Measurements from ENCODE around the gene TPD52L1.

The TPD52L1 gene

GRCh38 chr6:125195526-125195925 is 42.0 kb downstream of the TPD52L1 start:
- Histone ChIP-seq H3K9me3 (ENCODE audit: control insufficient read depth, insufficient read depth, low read depth, low read length) (no peaks in the 10 kb centered on the region), H3K36me3 (ENCODE audit: control insufficient read depth, insufficient read depth, low read length) (no peaks in the 10 kb centered on the region), H3K4me1 (ENCODE audit: control insufficient read depth, insufficient read depth, low read length) (peaks cover 18% of the 10 kb centered on the region), H3K4me3 (ENCODE audit: low read depth, low read length) (no peak overlapping the region), H3K27ac (ENCODE audit: low read depth, low read length) (no peak overlapping the region), H3K9ac (ENCODE audit: low read length) (no peak overlapping the region), H3K27me3 (ENCODE audit: control insufficient read depth, insufficient read depth, low read length) (no peaks in the 10 kb centered on the region)

DNA sequence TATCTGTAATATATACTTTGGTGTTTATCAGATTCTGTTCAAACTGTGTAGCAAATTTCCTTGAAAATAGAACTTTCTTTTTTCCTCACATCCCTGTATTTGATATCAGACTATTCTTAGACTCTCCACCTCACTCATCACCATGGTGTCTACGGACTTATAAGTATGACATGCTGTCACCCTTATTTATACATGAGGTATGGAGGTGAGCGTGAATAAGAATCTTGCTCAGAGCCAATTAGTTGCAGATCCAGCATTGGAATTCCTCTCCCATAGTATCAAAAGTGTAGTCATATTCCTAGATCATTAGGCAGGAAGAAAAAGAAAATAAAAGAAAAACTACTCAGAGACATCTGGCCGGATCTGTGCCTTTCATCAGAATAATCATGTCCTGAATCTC is 43.0 kb downstream of the TPD52L1 start:
- Histone ChIP-seq H3K9me3 (ENCODE audit: control insufficient read depth, insufficient read depth, low read depth, low read length) (no peaks in the 10 kb centered on the region), H3K4me1 (ENCODE audit: control insufficient read depth, insufficient read depth, low read length) (peaks cover 13% of the 10 kb centered on the region), H3K9ac (ENCODE audit: low read length) (no peak overlapping the region), H3K36me3 (ENCODE audit: control insufficient read depth, insufficient read depth, low read length) (no peaks in the 10 kb centered on the region), H3K4me3 (ENCODE audit: low read depth, low read length) (no peak overlapping the region), H3K27me3 (ENCODE audit: control insufficient read depth, insufficient read depth, low read length) (no peaks in the 10 kb centered on the region), H3K27ac (ENCODE audit: low read depth, low read length) (no peak overlapping the region)

DNA sequence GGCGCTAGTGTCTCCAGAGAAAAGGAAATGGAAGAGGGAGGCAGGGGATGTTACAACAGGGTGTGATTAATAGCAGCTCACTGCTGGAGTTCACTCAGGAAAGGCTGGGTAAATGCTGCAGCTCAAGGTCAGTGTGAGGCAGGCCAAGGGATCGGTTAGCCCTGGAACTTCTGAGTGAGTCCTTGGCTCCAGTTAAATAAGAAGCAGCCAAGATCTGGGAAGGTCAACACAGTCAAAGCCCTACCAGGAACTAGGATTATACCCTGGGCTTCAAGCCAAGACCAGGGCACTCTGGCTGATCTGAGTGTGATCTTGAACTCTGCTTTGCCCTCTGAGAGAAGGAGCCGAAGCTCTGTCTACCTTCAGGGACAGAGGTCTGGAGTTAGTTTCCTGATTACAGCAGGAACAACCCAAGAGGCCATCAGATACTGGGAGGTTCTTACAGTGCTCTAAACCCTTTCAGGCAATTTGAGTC is 44.3 kb downstream of the TPD52L1 start:
- Histone ChIP-seq H3K36me3 (ENCODE audit: control insufficient read depth, insufficient read depth, low read length) (no peaks in the 10 kb centered on the region), H3K27me3 (ENCODE audit: control insufficient read depth, insufficient read depth, low read length) (no peaks in the 10 kb centered on the region), H3K9me3 (ENCODE audit: control insufficient read depth, insufficient read depth, low read depth, low read length) (no peaks in the 10 kb centered on the region), H3K9ac (ENCODE audit: low read length) (no peak overlapping the region), H3K4me1 (ENCODE audit: control insufficient read depth, insufficient read depth, low read length) (peaks cover 11% of the 10 kb centered on the region; the same call in 1 of the 2 replicates), H3K27ac (ENCODE audit: low read depth, low read length) (no peak overlapping the region), H3K4me3 (ENCODE audit: low read depth, low read length) (no peak overlapping the region)

GRCh38 chr6:125198398-125198937 is 44.9 kb downstream of the TPD52L1 start:
- no peak overlapping the region for H3K27ac ChIP-seq (ENCODE audit: low read depth, low read length)
- no peaks in the 10 kb centered on the region for H3K36me3 ChIP-seq (ENCODE audit: control insufficient read depth, insufficient read depth, low read length)
- peaks cover 15% of the 10 kb centered on the region for H3K4me1 ChIP-seq (ENCODE audit: control insufficient read depth, insufficient read depth, low read length)
- H3K9ac ChIP-seq (ENCODE audit: low read length) = no peak overlapping the region
- no peaks in the 10 kb centered on the region for H3K9me3 ChIP-seq (ENCODE audit: control insufficient read depth, insufficient read depth, low read depth, low read length)
- no peaks in the 10 kb centered on the region for H3K27me3 ChIP-seq (ENCODE audit: control insufficient read depth, insufficient read depth, low read length)
- H3K4me3 ChIP-seq (ENCODE audit: low read depth, low read length) = no peak overlapping the region

DNA sequence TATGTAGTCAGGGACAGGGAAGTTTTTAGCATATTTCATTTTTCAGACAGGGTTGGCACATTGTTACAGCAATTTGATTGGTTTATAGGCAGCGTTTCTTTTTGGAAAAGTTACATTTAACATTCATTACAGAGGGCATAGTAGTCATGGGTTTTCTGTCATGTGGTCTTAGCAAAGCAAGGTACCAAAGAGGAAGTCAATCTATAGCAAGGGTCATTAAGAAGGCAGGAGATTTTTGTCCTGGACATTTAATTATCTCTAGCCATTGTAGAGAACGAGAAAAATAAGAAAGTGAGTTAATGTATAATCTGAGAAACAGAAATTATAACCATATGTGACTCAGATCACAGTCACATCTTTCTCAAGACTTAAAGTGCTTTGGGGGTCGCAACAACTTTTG is 47.4 kb downstream of the TPD52L1 start:
- Histone ChIP-seq H3K9ac (ENCODE audit: low read length) (no peak overlapping the region), H3K4me1 (ENCODE audit: control insufficient read depth, insufficient read depth, low read length) (peaks cover 22% of the 10 kb centered on the region), H3K36me3 (ENCODE audit: control insufficient read depth, insufficient read depth, low read length) (no peaks in the 10 kb centered on the region), H3K27me3 (ENCODE audit: control insufficient read depth, insufficient read depth, low read length) (no peaks in the 10 kb centered on the region), H3K9me3 (ENCODE audit: control insufficient read depth, insufficient read depth, low read depth, low read length) (no peaks in the 10 kb centered on the region), H3K27ac (ENCODE audit: low read depth, low read length) (no peak overlapping the region), H3K4me3 (ENCODE audit: low read depth, low read length) (no peak overlapping the region)

DNA sequence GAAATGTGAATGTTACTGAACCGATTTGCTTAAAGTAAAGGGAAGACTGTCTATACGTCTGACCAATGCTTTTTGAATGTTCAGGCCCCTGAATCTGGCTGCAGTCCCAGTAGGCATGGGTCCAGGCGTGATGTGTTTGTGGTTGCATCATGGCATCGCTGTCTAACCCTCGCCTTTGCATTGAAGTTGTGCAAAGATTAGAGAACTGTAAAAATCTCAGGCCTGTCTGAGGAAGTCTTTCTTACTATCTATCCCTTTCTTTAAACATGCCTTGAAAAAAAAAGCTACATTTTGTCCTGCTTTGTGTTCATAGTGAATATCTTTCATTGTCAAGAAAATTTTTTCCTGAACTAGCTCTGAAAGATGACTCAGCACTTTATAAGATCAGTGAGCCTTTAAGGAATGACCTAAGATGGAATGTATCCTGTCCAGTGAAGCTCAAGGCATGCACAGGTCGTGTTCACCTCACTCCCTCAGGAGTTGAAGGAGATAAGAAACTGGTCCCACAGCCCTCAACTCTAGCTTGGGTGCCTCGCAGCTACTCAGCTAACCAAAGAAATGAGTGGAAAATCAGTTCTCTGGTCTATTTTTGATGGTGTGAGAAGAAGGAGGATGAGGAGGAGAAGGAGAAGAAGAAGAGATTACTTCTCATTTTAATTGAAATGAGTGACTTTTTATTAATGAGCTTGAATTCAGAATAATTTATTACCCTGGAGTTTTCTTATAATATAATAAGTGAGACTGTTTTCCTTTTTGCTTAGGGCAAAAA is 48.6 kb downstream of the TPD52L1 start:
- H3K36me3 ChIP-seq (ENCODE audit: control insufficient read depth, insufficient read depth, low read length) = no peaks in the 10 kb centered on the region
- H3K9me3 ChIP-seq (ENCODE audit: control insufficient read depth, insufficient read depth, low read depth, low read length) = no peaks in the 10 kb centered on the region
- peaks cover 22% of the 10 kb centered on the region for H3K4me1 ChIP-seq (ENCODE audit: control insufficient read depth, insufficient read depth, low read length)
- no peaks in the 10 kb centered on the region for H3K27me3 ChIP-seq (ENCODE audit: control insufficient read depth, insufficient read depth, low read length)
- no peak overlapping the region for H3K27ac ChIP-seq (ENCODE audit: low read depth, low read length)
- no peak overlapping the region for H3K4me3 ChIP-seq (ENCODE audit: low read depth, low read length)
- no peak overlapping the region for H3K9ac ChIP-seq (ENCODE audit: low read length)

GRCh38 chr6:125203395-125203794 is 49.8 kb downstream of the TPD52L1 start:
- Histone ChIP-seq H3K27me3 (ENCODE audit: control insufficient read depth, insufficient read depth, low read length) (no peaks in the 10 kb centered on the region), H3K9ac (ENCODE audit: low read length) (no peak overlapping the region), H3K4me1 (ENCODE audit: control insufficient read depth, insufficient read depth, low read length) (peaks cover 15% of the 10 kb centered on the region), H3K9me3 (ENCODE audit: control insufficient read depth, insufficient read depth, low read depth, low read length) (no peaks in the 10 kb centered on the region), H3K4me3 (ENCODE audit: low read depth, low read length) (no peak overlapping the region), H3K27ac (ENCODE audit: low read depth, low read length) (no peak overlapping the region), H3K36me3 (ENCODE audit: control insufficient read depth, insufficient read depth, low read length) (no peaks in the 10 kb centered on the region)

GRCh38 chr6:125205931-125206330 is 52.4 kb downstream of the TPD52L1 start:
- H3K27me3 ChIP-seq (ENCODE audit: control insufficient read depth, insufficient read depth, low read length) = no peaks in the 10 kb centered on the region

GRCh38 chr6:125206389-125206788 is 52.8 kb downstream of the TPD52L1 start:
- H3K27me3 ChIP-seq (ENCODE audit: control insufficient read depth, insufficient read depth, low read length) = no peaks in the 10 kb centered on the region
- H3K9me3 ChIP-seq (ENCODE audit: control insufficient read depth, insufficient read depth, low read depth, low read length) = no peaks in the 10 kb centered on the region
- no peak overlapping the region for H3K27ac ChIP-seq (ENCODE audit: low read depth, low read length)
- peaks cover 15% of the 10 kb centered on the region for H3K4me1 ChIP-seq (ENCODE audit: control insufficient read depth, insufficient read depth, low read length)
- no peaks in the 10 kb centered on the region for H3K36me3 ChIP-seq (ENCODE audit: control insufficient read depth, insufficient read depth, low read length)
- H3K4me3 ChIP-seq (ENCODE audit: low read depth, low read length) = no peak overlapping the region
- H3K9ac ChIP-seq (ENCODE audit: low read length) = no peak overlapping the region

More at GRCh38 chr6:125205931-125206330, 52.4 kb downstream of the TPD52L1 start:
- H3K27ac ChIP-seq (ENCODE audit: low read depth, low read length) = no peak overlapping the region
- H3K4me3 ChIP-seq (ENCODE audit: low read depth, low read length) = no peak overlapping the region
- no peak overlapping the region for H3K9ac ChIP-seq (ENCODE audit: low read length)
- peaks cover 15% of the 10 kb centered on the region for H3K4me1 ChIP-seq (ENCODE audit: control insufficient read depth, insufficient read depth, low read length)
- no peaks in the 10 kb centered on the region for H3K36me3 ChIP-seq (ENCODE audit: control insufficient read depth, insufficient read depth, low read length)
- H3K9me3 ChIP-seq (ENCODE audit: control insufficient read depth, insufficient read depth, low read depth, low read length) = no peaks in the 10 kb centered on the region

- no peak overlapping the region for H3K27ac ChIP-seq (ENCODE audit: low read depth, low read length)
- no peaks in the 10 kb centered on the region for H3K27me3 ChIP-seq (ENCODE audit: control insufficient read depth, insufficient read depth, low read length)
- H3K9ac ChIP-seq (ENCODE audit: low read length) = no peak overlapping the region
- no peaks in the 10 kb centered on the region for H3K36me3 ChIP-seq (ENCODE audit: control insufficient read depth, insufficient read depth, low read length)
- no peak overlapping the region for H3K4me3 ChIP-seq (ENCODE audit: low read depth, low read length)
- peaks cover 11% of the 10 kb centered on the region for H3K4me1 ChIP-seq (ENCODE audit: control insufficient read depth, insufficient read depth, low read length)
- H3K9me3 ChIP-seq (ENCODE audit: control insufficient read depth, insufficient read depth, low read depth, low read length) = no peaks in the 10 kb centered on the region
Measured at GRCh38 chr6:125207956-125208355, 54.4 kb downstream of the TPD52L1 start.

GRCh38 chr6:125208625-125209249 is 55.2 kb downstream of the TPD52L1 start:
- Histone ChIP-seq H3K4me1 (ENCODE audit: control insufficient read depth, insufficient read depth, low read length) (peaks cover 4% of the 10 kb centered on the region; the same call in 1 of the 2 replicates), H3K27me3 (ENCODE audit: control insufficient read depth, insufficient read depth, low read length) (no peaks in the 10 kb centered on the region), H3K9ac (ENCODE audit: low read length) (no peak overlapping the region), H3K9me3 (ENCODE audit: control insufficient read depth, insufficient read depth, low read depth, low read length) (no peaks in the 10 kb centered on the region), H3K27ac (ENCODE audit: low read depth, low read length) (no peak overlapping the region), H3K36me3 (ENCODE audit: control insufficient read depth, insufficient read depth, low read length) (no peaks in the 10 kb centered on the region), H3K4me3 (ENCODE audit: low read depth, low read length) (no peak overlapping the region)

Measured in HUES6 (cell line).